Natural killer cell (primary cell): ENCODE measurements around the gene GPR17. TPM values are rescaled to one million over a fixed set of nuclear protein-coding genes. Genes with fewer than 3 reads are reported as not detected.

ENCODE experiments used
- ATAC-seq, 3 donors: fragments of 150-1000 bp in 2 of 3; fragments of 200-7000 bp in 1 of 3; cut with Tn5 transposase; 1 replicate in 1 of 3; 2 replicates in 2 of 3; pipeline ENCODE4 v1.10.0; 2021; ENCODE audit warnings: mild to moderate bottlenecking in 2 of 3, moderate library complexity in 2 of 3
- DNase-seq, 2 donors: peaks; one replicate each; pipeline versions ENCODE4 v3.0.0 to v3.0.0-alpha.2; 2013 to 2021; ENCODE audit warnings: mixed read lengths in 1 of 2
- H3K27ac ChIP-seq: one replicate; pipeline ENCODE4 v1.5.1; 2013; ENCODE audit warnings: mild to moderate bottlenecking, low read length
- H3K27me3 ChIP-seq: one replicate; pipeline ENCODE4 v1.6.1; 2013; ENCODE audit warnings: low read length; ENCODE audit not compliant: control insufficient read depth, insufficient read depth
- H3K36me3 ChIP-seq: one replicate; pipeline ENCODE4 v1.6.1; 2013; ENCODE audit warnings: low read length; ENCODE audit not compliant: control insufficient read depth, insufficient read depth
- H3K4me1 ChIP-seq: one replicate; pipeline ENCODE4 v1.6.1; 2013; ENCODE audit warnings: low read length; ENCODE audit not compliant: control insufficient read depth, insufficient read depth
- H3K4me3 ChIP-seq: one replicate; pipeline ENCODE4 v1.5.1; 2013; ENCODE audit warnings: low read length
- H3K9me3 ChIP-seq: one replicate; pipeline ENCODE4 v1.6.1; 2013; ENCODE audit warnings: low read length; ENCODE audit not compliant: control insufficient read depth, insufficient read depth
- H3K27ac Mint-ChIP-seq, 2 donors: one replicate each; pipeline ENCODE4 v1.8.0; 2022; ENCODE audit warnings: mild to moderate bottlenecking in 2 of 2, mixed read lengths in 2 of 2, moderate library complexity in 1 of 2
- H3K27me3 Mint-ChIP-seq, 2 donors: one replicate each; pipeline ENCODE4 v1.8.0; 2022; ENCODE audit warnings: low read depth in 2 of 2, mixed read lengths in 2 of 2
- H3K36me3 Mint-ChIP-seq: one replicate; pipeline ENCODE4 v1.8.0; 2022; ENCODE audit warnings: mixed read lengths
- H3K4me1 Mint-ChIP-seq, 2 donors: one replicate each; pipeline ENCODE4 v1.8.0; 2022; ENCODE audit warnings: mixed read lengths in 2 of 2
- H3K4me3 Mint-ChIP-seq: one replicate; pipeline ENCODE4 v1.8.0; 2022; ENCODE audit warnings: mild to moderate bottlenecking, moderate library complexity, mixed read lengths
- H3K9me3 Mint-ChIP-seq, 2 donors: one replicate each; pipeline ENCODE4 v1.8.0; 2022; ENCODE audit warnings: mixed read lengths in 2 of 2
- WGBS: methylation state at CpG from one replicate; pipeline ENCODE4 v1.1.7; 2013; ENCODE audit warnings: missing lambda C conversion rate; ENCODE audit not compliant: insufficient coverage; 5-methylcytosine and 5-hydroxymethylcytosine counted together
- intact Hi-C: fragments of 100-400 bp; cut with micrococcal nuclease; formaldehyde crosslinking; loops from one replicate; pipeline ENCODE4 v1.14.2; 2022
- total RNA-seq, 4 donors: library from RNA; stranded (reverse); fragments of 120-200 nt in 1 of 4; gene quantifications; one replicate each; pipeline versions ENCODE4 v1.2.3 to v1.2.4, GENCODE V29; 2013 to 2022
- TF ChIP-seq, protein P1 (sequence below): fragments of 200-600 bp; IDR thresholded peaks from one replicate; pipeline ENCODE4 v1.8.0; 2022; ENCODE audit warnings: antibody characterized with exemption

Gene GPR17
- total RNA-seq, 3 donors from 2014 or later (not counting 1 experiment from before 2014, with no cell fraction given): not detected

DNA sequence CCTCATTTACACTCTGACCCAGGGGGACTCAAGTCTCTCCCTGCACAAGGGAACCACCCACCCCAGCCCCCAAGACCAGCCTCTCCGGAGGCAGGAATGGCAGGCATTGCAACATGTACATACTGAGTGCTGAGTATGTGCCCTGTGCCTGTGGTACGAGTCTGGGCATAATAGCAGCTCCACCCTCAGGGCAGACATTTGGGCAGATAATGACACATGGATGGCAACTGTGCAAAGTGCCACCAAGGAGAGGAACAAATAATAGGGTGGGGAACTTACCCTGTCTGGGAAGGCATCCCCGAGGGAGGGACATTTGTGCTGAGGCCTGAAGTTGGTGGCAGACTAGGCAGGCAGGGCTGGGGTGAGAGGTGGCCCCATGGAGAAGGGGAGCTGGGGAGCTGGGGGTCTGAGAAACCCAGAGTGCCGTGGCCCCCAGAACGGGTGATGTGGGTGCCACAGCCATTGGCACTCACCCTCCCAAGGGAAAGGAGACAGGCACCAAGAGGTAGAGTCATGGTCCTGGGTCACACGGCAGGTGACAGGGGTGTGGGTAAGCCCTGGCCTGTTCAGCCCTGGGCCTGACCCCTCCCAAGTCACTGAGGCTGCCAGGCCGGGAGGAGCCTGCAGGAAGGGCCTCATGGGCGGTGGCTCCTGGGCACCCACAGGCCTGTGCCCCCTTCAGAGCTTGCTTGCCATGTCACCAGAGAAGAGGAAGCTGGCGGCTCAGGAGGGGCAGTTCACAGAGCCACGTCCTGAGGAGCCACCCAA lies 15.7 kb upstream of the GPR17 start:
- Histone ChIP-seq H3K9me3 (no peaks in the 10 kb centered on the region), H3K4me1 (peaks cover 49% of the 10 kb centered on the region), H3K27me3 (no peaks in the 10 kb centered on the region), H3K27ac (no peak overlapping the region), H3K36me3 (no peaks in the 10 kb centered on the region), H3K4me3 (no peak overlapping the region)
- DNase-seq: no peak
- H3K4me1 Mint-ChIP-seq: no peaks in the 10 kb centered on the region
- intact Hi-C loops: no loop called here
- no peaks in the 10 kb centered on the region for H3K36me3 Mint-ChIP-seq
- peaks cover 0 to 2% of the 10 kb centered on the region in 2 donors for H3K27me3 Mint-ChIP-seq
- no peak for ATAC-seq
- no peak overlapping the region for H3K4me3 Mint-ChIP-seq
- H3K27ac Mint-ChIP-seq: no peak overlapping the region
- 58% methylated on average over 10 of the region's 10 CpGs for WGBS
- TF ChIP-seq, protein P1, sequence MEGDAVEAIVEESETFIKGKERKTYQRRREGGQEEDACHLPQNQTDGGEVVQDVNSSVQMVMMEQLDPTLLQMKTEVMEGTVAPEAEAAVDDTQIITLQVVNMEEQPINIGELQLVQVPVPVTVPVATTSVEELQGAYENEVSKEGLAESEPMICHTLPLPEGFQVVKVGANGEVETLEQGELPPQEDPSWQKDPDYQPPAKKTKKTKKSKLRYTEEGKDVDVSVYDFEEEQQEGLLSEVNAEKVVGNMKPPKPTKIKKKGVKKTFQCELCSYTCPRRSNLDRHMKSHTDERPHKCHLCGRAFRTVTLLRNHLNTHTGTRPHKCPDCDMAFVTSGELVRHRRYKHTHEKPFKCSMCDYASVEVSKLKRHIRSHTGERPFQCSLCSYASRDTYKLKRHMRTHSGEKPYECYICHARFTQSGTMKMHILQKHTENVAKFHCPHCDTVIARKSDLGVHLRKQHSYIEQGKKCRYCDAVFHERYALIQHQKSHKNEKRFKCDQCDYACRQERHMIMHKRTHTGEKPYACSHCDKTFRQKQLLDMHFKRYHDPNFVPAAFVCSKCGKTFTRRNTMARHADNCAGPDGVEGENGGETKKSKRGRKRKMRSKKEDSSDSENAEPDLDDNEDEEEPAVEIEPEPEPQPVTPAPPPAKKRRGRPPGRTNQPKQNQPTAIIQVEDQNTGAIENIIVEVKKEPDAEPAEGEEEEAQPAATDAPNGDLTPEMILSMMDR: no peak
- no peaks in the 10 kb centered on the region for H3K9me3 Mint-ChIP-seq

DNA sequence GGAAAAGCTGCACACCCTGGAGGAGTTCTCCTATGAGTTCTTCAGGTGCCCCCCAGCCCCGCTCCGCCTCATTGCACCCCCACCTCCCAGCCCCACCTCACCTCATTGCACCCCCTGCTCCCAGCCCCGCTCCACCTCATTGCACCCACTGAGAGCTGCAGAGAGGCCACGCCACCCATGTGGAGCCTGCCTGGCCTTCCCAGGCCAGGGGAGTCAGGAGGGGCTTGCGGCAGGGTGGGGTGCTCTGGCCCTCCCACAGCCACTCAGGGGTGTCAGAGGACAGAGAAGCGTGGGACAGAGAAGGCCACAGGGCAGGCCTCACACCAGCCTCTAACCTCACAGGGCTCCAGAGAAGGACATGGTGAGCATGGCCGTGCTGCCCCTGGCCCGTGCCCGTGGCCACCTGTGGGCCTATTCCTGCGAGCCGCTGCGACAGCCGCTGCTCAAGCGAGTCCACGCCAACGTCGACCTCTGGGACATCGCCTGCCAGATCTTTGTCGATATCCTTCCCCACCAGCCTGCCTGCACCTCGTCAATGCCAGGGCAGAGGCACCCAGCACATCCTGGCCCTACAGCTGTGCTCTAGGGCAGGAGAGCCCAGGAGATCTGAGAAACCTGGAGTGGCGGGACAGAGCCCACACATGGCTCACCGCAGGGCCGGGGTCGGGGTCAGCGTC lies 15.0 kb upstream of the GPR17 start:
- Mint-ChIP-seq H3K27ac (no peak overlapping the region), H3K9me3 (no peaks in the 10 kb centered on the region), H3K4me1 (no peaks in the 10 kb centered on the region), H3K36me3 (no peaks in the 10 kb centered on the region), H3K27me3 (no peaks in the 10 kb centered on the region), H3K4me3 (no peak overlapping the region)
- TF ChIP-seq, protein P1: no peak
- WGBS: 91% methylated on average over 25 of the region's 25 CpGs
- Histone ChIP-seq H3K27ac (no peak overlapping the region), H3K4me1 (peaks cover 49% of the 10 kb centered on the region), H3K9me3 (no peaks in the 10 kb centered on the region), H3K36me3 (no peaks in the 10 kb centered on the region), H3K27me3 (no peaks in the 10 kb centered on the region), H3K4me3 (no peak overlapping the region)
- intact Hi-C loops: no loop called here
- ATAC-seq: no peak
- DNase-seq: no peak

DNA sequence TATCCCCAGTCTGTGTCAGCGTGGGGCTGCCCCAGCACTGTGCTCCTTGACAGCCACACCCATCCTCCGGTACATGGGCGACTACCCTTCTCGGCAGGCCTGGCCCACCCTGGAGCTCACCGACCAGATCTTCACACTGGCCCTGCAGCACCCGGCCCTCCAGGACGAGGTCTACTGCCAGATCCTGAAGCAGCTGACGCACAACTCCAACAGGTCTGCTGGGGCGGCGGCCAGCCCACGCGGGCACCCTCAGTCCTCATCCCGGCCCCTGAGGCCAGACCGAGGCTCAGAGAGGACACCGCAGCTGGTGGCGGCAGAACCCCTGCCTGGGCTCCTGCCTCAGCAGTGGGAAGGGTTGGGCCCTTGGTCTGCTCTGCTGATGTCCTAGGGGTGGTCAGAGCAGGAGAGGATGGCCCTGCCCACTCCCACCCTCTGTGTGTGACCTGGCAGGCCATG lies 14.4 kb upstream of the GPR17 start:
- DNase-seq (no peak), ATAC-seq (no peak)
- WGBS: 89% methylated on average over 16 of the region's 16 CpGs
- Mint-ChIP-seq H3K4me3 (no peak overlapping the region), H3K4me1 (no peaks in the 10 kb centered on the region), H3K27ac (no peak overlapping the region), H3K27me3 (no peaks in the 10 kb centered on the region), H3K9me3 (no peaks in the 10 kb centered on the region), H3K36me3 (no peaks in the 10 kb centered on the region)
- intact Hi-C loops: no loop called here
- no peak overlapping the region for H3K27ac ChIP-seq
- H3K36me3 ChIP-seq: no peaks in the 10 kb centered on the region
- H3K4me3 ChIP-seq: no peak overlapping the region
- peaks cover 54% of the 10 kb centered on the region for H3K4me1 ChIP-seq
- TF ChIP-seq, protein P1: no peak
- H3K9me3 ChIP-seq: no peaks in the 10 kb centered on the region
- H3K27me3 ChIP-seq: no peaks in the 10 kb centered on the region
